A673 (cell line): Measurements from ENCODE around the gene KMT2C. TPM values are rescaled to one million over a fixed set of nuclear protein-coding genes. Genes with fewer than 3 reads are reported as not detected.
A peak's percentile ranks its signal among the peaks of the same experiment; 100 is the strongest.
"Not testable (repeated sequence)": the region's sequence is repeated elsewhere in the genome, so short reads cannot be mapped to it uniquely, and the experiment has no call there.

Source experiments
- BruUV-seq: library from RNA; stranded (reverse); fragments of 400-500 nt; replicated peaks from 2 replicates; lab custom pipeline; 2021; lab: Mats Ljungman, UMichigan
- CTCF ChIA-PET: fragments of 300-600 bp; sonication (Branson Sonifier 250); formaldehyde crosslinking; loops from one replicate; lab custom pipeline; 2022; ENCODE audit warnings: antibody characterized with exemption; lab: Charles Lee
- POLR2A ChIA-PET: fragments of 300-600 bp; sonication (Branson Sonifier 250); formaldehyde crosslinking; loops from one replicate; lab custom pipeline; 2022; ENCODE audit warnings: antibody characterized with exemption; ENCODE audit not compliant: low non-redundant PET; lab: Charles Lee
- DNase-seq: peaks from one replicate; pipeline ENCODE4 v3.0.0-alpha.2; 2015; ENCODE audit warnings: low spot score
- H3K27ac ChIP-seq: fragments of 200-600 bp; sonication (generic); 2 replicates; pipeline ENCODE4 v1.5.1; 2016; ENCODE audit warnings: mixed run types, low read depth, mild to moderate bottlenecking, mixed read lengths, antibody characterized with exemption, low read length; ENCODE audit not compliant: poor library complexity, severe bottlenecking
- H3K27me3 ChIP-seq: fragments of 200-600 bp; sonication (generic); replicated peaks from 2 replicates; pipeline ENCODE4 v1.6.1; 2017; ENCODE audit warnings: mixed run types, low read depth, mild to moderate bottlenecking, mixed read lengths, antibody characterized with exemption, low read length; ENCODE audit not compliant: insufficient read depth, poor library complexity
- H3K36me3 ChIP-seq: fragments of 200-600 bp; sonication (generic); 2 replicates; pipeline ENCODE4 v1.6.1; 2016; ENCODE audit warnings: mixed run types, mild to moderate bottlenecking, mixed read lengths, antibody characterized with exemption, low read length; ENCODE audit not compliant: insufficient read depth, poor library complexity, severe bottlenecking
- H3K4me1 ChIP-seq: fragments of 200-600 bp; sonication (generic); 2 replicates; pipeline ENCODE4 v1.6.1; 2017; ENCODE audit warnings: mixed run types, mild to moderate bottlenecking, mixed read lengths, antibody characterized with exemption, low read length; ENCODE audit not compliant: insufficient read depth, poor library complexity, severe bottlenecking
- H3K4me3 ChIP-seq: fragments of 200-600 bp; sonication (generic); 2 replicates; pipeline ENCODE4 v1.5.1; 2016; ENCODE audit warnings: low read depth, mixed run types, mild to moderate bottlenecking, mixed read lengths, low read length; ENCODE audit not compliant: poor library complexity, severe bottlenecking
- H3K9me3 ChIP-seq: fragments of 200-600 bp; sonication (generic); 2 replicates; pipeline ENCODE4 v1.6.1; 2016; ENCODE audit warnings: mixed run types, low read depth, mild to moderate bottlenecking, mixed read lengths, antibody characterized with exemption, low read length; ENCODE audit not compliant: poor library complexity, severe bottlenecking
- CTCF ChIP-seq: fragments of 300-800, 200-600 bp; sonication (generic); conservative IDR thresholded peaks from 2 replicates; pipeline ENCODE4 v1.5.1; 2017; ENCODE audit warnings: low read depth, mild to moderate bottlenecking, antibody characterized with exemption, low read length, moderate library complexity, mixed read lengths
- EZH2 ChIP-seq: fragments of 200-600 bp; sonication (generic); IDR thresholded peaks from 2 replicates; pipeline ENCODE4 v1.6.1; 2017; ENCODE audit warnings: borderline replicate concordance, low read depth, mild to moderate bottlenecking, mixed read lengths, antibody characterized with exemption, low read length; ENCODE audit not compliant: poor library complexity, severe bottlenecking
- intact Hi-C: fragments of 100-400 bp; cut with micrococcal nuclease; formaldehyde crosslinking; loops from one replicate; pipeline ENCODE4 v1.10.0; 2022; ENCODE audit not compliant: unreplicated experiment
- total RNA-seq: library from RNA; stranded (reverse); gene quantifications from 2 replicates; pipeline ENCODE4 v1.2.3, GENCODE V29; 2021

Gene KMT2C
- total RNA-seq, 1 experiment from 2014 or later, result 52.9 TPM

DNA sequence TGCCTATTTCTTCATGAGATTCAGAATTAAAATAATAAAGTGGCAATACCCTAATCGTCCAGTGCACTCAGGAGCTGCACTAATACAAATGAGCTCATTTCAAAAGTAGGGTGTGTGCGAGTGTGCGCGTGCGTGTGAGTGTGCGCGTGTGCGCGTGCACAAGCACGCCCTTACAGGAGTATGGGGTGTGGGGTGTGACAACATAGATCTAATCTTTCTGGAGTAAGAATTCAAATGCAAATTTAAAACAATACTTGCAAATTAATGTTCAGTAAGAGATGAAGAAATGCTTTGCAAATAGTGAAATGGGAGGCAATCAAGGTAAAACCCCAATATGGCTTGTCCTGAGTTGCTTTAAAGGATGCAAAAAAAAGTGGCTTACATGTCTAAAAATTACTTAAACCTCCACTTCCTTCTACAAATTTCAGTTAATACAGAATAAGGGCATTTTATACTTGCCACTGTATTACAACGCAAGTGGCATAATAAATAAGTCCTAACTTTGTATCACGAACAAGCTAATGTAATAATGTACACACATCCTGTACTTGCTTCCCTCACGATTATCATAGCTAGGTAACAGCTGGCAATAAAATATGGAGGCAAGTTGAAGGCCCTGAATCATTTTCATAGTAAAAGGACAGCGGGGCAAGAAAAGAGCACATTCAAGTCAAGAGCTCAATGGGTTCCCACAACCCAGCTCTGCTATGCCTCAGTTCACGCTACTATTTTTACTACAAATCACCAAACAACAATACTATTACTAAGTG, 1.9 kb downstream of the KMT2C start:
- Histone ChIP-seq H3K4me3 (peak overlapping the region; percentile 80), H3K27ac (peak overlapping the region; percentile 80)
- POLR2A ChIA-PET, result interaction anchor here (0.6 kb wide), 2 partner anchors 45 to 61 kb away, joined by 5 to 15 read pairs; no protein-coding TSS in a partner anchor
- BruUV-seq, result TSS peak; percentile 38
- H3K4me1 ChIP-seq, H3K36me3 ChIP-seq, H3K9me3 ChIP-seq, CTCF ChIA-PET, H3K27me3 ChIP-seq: not testable (repeated sequence)
- peak; percentile 68 for DNase-seq
- intact Hi-C loops, result loop anchor here (5.0 to 10.0 kb wide), 2 partner anchors 92 to 271 kb away; no protein-coding TSS in a partner anchor

GRCh38 chr7:152432735-152433134, 3.1 kb downstream of the KMT2C start:
- POLR2A ChIA-PET, CTCF ChIA-PET: not testable (repeated sequence)
- intact Hi-C loops, result loop anchor here (5.0 to 10.0 kb wide), 2 partner anchors 90 to 272 kb away; no protein-coding TSS in a partner anchor

DNA sequence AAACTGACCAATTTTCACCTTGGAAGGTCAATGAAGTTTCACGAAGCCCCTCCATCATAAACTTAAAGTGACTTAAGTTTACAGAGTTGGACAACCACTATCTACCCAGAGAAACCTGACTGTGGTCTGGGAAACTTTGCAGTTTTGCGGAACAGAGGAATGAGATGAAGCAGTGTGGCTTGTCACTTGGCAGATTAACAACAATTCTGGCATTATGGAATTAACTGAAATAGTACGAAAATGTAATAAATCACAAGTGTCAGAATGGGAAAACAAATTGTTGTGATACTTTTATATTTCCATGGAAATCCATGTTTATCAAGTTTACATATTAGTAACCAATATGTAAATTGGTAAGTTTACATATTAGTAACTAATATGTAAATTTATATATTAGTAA, 4.9 kb downstream of the KMT2C start:
- H3K27me3 ChIP-seq, result no peaks in the 10 kb centered on the region
- no peaks in the 10 kb centered on the region for H3K9me3 ChIP-seq
- no peaks in the 10 kb centered on the region for H3K36me3 ChIP-seq
- no peak for TF ChIP-seq CTCF
- TF ChIP-seq EZH2, result no peak
- BruUV-seq, result no TSS peak
- H3K4me1 ChIP-seq, result peaks cover 5% of the 10 kb centered on the region
- POLR2A ChIA-PET, result interaction anchor here (0.7 kb wide), 1 partner anchor 93 kb away, joined by 9 read pairs; no protein-coding TSS in a partner anchor
- intact Hi-C loops, result loop anchor here (5.0 to 10.0 kb wide), 2 partner anchors 89 to 274 kb away; no protein-coding TSS in a partner anchor
- DNase-seq, result no peak
- no peak overlapping the region for H3K4me3 ChIP-seq
- CTCF ChIA-PET, result no interaction called here
- no peak overlapping the region for H3K27ac ChIP-seq

More at GRCh38 chr7:152432735-152433134, 3.1 kb downstream of the KMT2C start:
- H3K4me1 ChIP-seq, H3K9me3 ChIP-seq, H3K27ac ChIP-seq, BruUV-seq, H3K36me3 ChIP-seq, H3K27me3 ChIP-seq, DNase-seq: not testable (repeated sequence)
- H3K4me3 ChIP-seq, result peak overlapping the region; percentile 80

DNA sequence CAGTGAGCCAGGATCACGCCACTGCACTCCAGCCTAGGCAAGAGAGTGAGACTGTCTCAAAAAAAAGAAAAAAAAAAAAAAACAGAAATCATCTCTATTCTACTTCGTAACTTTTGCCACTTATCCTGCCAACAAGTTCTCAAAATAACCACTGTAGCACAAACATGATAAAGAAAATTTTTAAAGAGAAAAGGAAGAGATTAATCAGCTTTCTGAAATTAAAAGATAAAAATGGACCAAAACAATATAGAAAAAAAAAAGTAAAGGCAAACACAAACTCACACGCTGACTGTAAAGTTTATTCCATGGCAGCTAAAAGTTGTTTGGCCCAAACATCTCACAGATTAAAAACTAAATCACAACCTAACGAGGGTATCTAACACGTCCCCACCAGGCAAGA, 5.7 kb downstream of the KMT2C start:
- H3K27ac ChIP-seq, POLR2A ChIA-PET, H3K27me3 ChIP-seq, H3K36me3 ChIP-seq, CTCF ChIA-PET, H3K4me3 ChIP-seq, BruUV-seq, H3K9me3 ChIP-seq, DNase-seq, H3K4me1 ChIP-seq: not testable (repeated sequence)
- intact Hi-C loops, result loop anchor here (5.0 to 10.0 kb wide), 2 partner anchors 88 to 275 kb away; no protein-coding TSS in a partner anchor
